Trophoblast cell (in vitro differentiated cells and primary cell): ENCODE measurements around the gene PPP4C.
A peak's percentile ranks its signal among the peaks of the same experiment; 100 is the strongest.

Source experiments
- DNase-seq, 2 donors: peaks; one replicate each; pipeline ENCODE4 v3.0.0-alpha.2; 2016
- H2AFZ ChIP-seq: 2 replicates; pipeline ENCODE4 v1.6.1; 2013; ENCODE audit warnings: low read length, moderate library complexity, mild to moderate bottlenecking; ENCODE audit not compliant: insufficient read depth, poor library complexity
- H2AK5ac ChIP-seq: 2 replicates; pipeline ENCODE4 v1.6.1; 2013; ENCODE audit warnings: mild to moderate bottlenecking, low read length
- H2BK120ac ChIP-seq: 2 replicates; pipeline ENCODE4 v1.6.1; 2013; ENCODE audit warnings: low read length, mild to moderate bottlenecking, moderate library complexity; ENCODE audit not compliant: insufficient read depth, poor library complexity
- H2BK12ac ChIP-seq: 2 replicates; pipeline ENCODE4 v1.6.1; 2013; ENCODE audit warnings: mild to moderate bottlenecking, low read length, moderate library complexity
- H2BK5ac ChIP-seq: 2 replicates; pipeline ENCODE4 v1.6.1; 2013; ENCODE audit warnings: low read length, low read depth, moderate library complexity, mild to moderate bottlenecking; ENCODE audit not compliant: poor library complexity
- H3K14ac ChIP-seq: 2 replicates; pipeline ENCODE4 v1.6.1; 2013; ENCODE audit warnings: mild to moderate bottlenecking, low read length
- H3K18ac ChIP-seq: 2 replicates; pipeline ENCODE4 v1.6.1; 2013; ENCODE audit warnings: mild to moderate bottlenecking, low read length
- H3K23ac ChIP-seq: 2 replicates; pipeline ENCODE4 v1.6.1; 2013; ENCODE audit warnings: low read length
- H3K27ac ChIP-seq: 2 replicates; pipeline ENCODE4 v1.5.1; 2013; ENCODE audit warnings: low read depth, mild to moderate bottlenecking, inconsistent platforms, low read length, moderate library complexity
- H3K27me3 ChIP-seq: 2 replicates; pipeline ENCODE4 v1.6.1; 2013; ENCODE audit warnings: inconsistent platforms, mild to moderate bottlenecking, low read length, moderate library complexity; ENCODE audit not compliant: insufficient read depth
- H3K36me3 ChIP-seq, 2 experiments: 1 replicate in 1 of 2; 2 replicates in 1 of 2; pipeline ENCODE4 v1.6.1; 2013; ENCODE audit warnings: low read length in 2 of 2, mild to moderate bottlenecking in 2 of 2, moderate library complexity in 1 of 2; ENCODE audit not compliant: insufficient read depth in 2 of 2, control insufficient read depth in 1 of 2
- H3K4ac ChIP-seq: 2 replicates; pipeline ENCODE4 v1.6.1; 2013; ENCODE audit warnings: low read depth, mild to moderate bottlenecking, low read length, moderate library complexity
- H3K4me1 ChIP-seq, 2 experiments: 1 replicate in 1 of 2; 2 replicates in 1 of 2; pipeline ENCODE4 v1.6.1; 2013; ENCODE audit warnings: low read length in 2 of 2, mild to moderate bottlenecking in 2 of 2, moderate library complexity in 1 of 2; ENCODE audit not compliant: insufficient read depth in 2 of 2, control insufficient read depth in 1 of 2
- H3K4me2 ChIP-seq: 2 replicates; pipeline ENCODE4 v1.6.1; 2013; ENCODE audit warnings: inconsistent platforms, mild to moderate bottlenecking, low read length, moderate library complexity
- H3K4me3 ChIP-seq: 2 replicates; pipeline ENCODE4 v1.5.1; 2013; ENCODE audit warnings: mild to moderate bottlenecking, low read depth, low read length, inconsistent platforms
- H3K79me1 ChIP-seq: one replicate; pipeline ENCODE4 v1.6.1; 2013; ENCODE audit warnings: low read length
- H3K79me2 ChIP-seq: 2 replicates; pipeline ENCODE4 v1.6.1; 2013; ENCODE audit warnings: low read length, mild to moderate bottlenecking; ENCODE audit not compliant: control insufficient read depth, insufficient read depth, poor library complexity
- H3K9ac ChIP-seq: 2 replicates; pipeline ENCODE4 v1.6.1; 2013; ENCODE audit warnings: mild to moderate bottlenecking, low read length
- H3K9me3 ChIP-seq: 2 replicates; pipeline ENCODE4 v1.6.1; 2013; ENCODE audit warnings: low read depth, mild to moderate bottlenecking, control low read depth, inconsistent platforms, low read length; ENCODE audit not compliant: insufficient read depth
- H4K12ac ChIP-seq: 2 replicates; pipeline ENCODE4 v1.6.1; 2013; ENCODE audit warnings: low read depth, mild to moderate bottlenecking, low read length, moderate library complexity
- H4K8ac ChIP-seq: 2 replicates; pipeline ENCODE4 v1.6.1; 2013; ENCODE audit warnings: low read depth, mild to moderate bottlenecking, low read length, moderate library complexity
- H4K91ac ChIP-seq: one replicate; pipeline ENCODE4 v1.6.1; 2013; ENCODE audit warnings: low read depth, mild to moderate bottlenecking, low read length, moderate library complexity
- WGBS: extraction: QIAGEN DNeasy Blood & Tissue Kit; methylation state at CpG from one replicate; pipeline ENCODE4 v1.1.7; 2013; ENCODE audit warnings: missing lambda C conversion rate; ENCODE audit not compliant: insufficient read length, insufficient coverage; ENCODE audit errors: extremely low coverage; 5-methylcytosine and 5-hydroxymethylcytosine counted together

PPP4C gene

DNA sequence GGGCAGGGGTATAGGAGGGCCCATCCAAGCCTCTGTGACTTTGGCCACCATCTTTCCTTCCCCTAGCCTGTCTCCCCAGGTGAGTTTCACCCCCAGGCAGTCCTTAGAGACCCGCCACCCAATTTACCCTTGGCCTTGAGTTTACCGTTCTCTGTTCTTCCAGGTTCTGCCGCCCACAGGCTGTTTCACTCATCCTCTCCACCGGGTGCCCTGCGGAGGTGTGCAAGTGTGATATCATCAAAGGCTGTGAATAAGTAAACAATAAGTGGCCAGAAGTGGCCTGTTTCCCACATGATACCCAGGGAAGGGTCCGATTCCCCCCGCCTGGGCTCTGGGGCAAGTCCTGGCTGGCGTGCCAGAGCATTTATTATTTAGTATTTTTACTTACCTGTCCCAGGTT is 29.6 kb upstream of the PPP4C start:
- H3K23ac ChIP-seq, result no peak overlapping the region
- H3K14ac ChIP-seq, result no peak overlapping the region
- no peak overlapping the region for H2AFZ ChIP-seq
- H3K79me1 ChIP-seq, result no peaks in the 10 kb centered on the region
- no peaks in the 10 kb centered on the region for H3K27me3 ChIP-seq
- H3K4me3 ChIP-seq, result no peak overlapping the region
- H3K4ac ChIP-seq, result no peak overlapping the region
- H4K91ac ChIP-seq, result no peak overlapping the region
- H3K4me2 ChIP-seq, result no peak overlapping the region
- no peak for DNase-seq
- H3K18ac ChIP-seq, result no peak overlapping the region
- WGBS, result no CpG with 5 or more reads among the region's 8 CpGs
- no peak overlapping the region for H2AK5ac ChIP-seq
- H2BK120ac ChIP-seq, result no peak overlapping the region
- no peak overlapping the region for H3K9ac ChIP-seq
- no peak overlapping the region for H3K27ac ChIP-seq
- H3K4me1 ChIP-seq, result no peaks in the 10 kb centered on the region
- no peak overlapping the region for H2BK12ac ChIP-seq
- H3K79me2 ChIP-seq, result no peaks in the 10 kb centered on the region
- no peaks in the 10 kb centered on the region for H3K36me3 ChIP-seq
- no peak overlapping the region for H2BK5ac ChIP-seq
- H3K9me3 ChIP-seq, result peaks cover 7% of the 10 kb centered on the region
- H4K8ac ChIP-seq, result no peak overlapping the region
- no peak overlapping the region for H4K12ac ChIP-seq

DNA sequence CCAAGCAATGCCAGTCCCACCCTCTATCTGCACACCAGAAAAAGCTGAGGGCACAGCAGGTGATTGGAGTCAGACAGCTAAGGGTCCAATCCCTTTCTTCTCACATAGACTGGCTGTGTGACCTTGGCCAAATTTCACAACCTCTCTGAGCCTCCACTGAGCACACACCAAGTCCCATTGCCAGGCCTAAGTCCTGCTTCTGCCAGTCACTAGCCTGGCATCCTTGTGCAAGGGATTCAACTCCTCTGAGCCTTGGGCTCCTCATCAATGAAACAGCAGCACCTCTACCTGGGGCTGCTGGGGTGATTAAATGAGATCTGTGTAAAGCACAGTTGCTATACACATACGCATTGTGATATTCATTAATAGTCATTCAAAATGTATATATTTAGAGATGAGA is 29.2 kb upstream of the PPP4C start:
- Histone ChIP-seq H3K27me3 (no peaks in the 10 kb centered on the region), H4K12ac (no peak overlapping the region), H3K18ac (no peak overlapping the region), H3K4me1 (peaks cover 0 to under 1% of the 10 kb centered on the region in 2 experiments), H3K36me3 (no peaks in the 10 kb centered on the region), H2BK120ac (no peak overlapping the region), H3K4me2 (no peak overlapping the region), H3K79me2 (no peaks in the 10 kb centered on the region), H4K8ac (no peak overlapping the region), H3K4ac (no peak overlapping the region), H2BK12ac (no peak overlapping the region), H3K9ac (no peak overlapping the region), H3K4me3 (no peak overlapping the region), H3K27ac (no peak overlapping the region), H2AK5ac (no peak overlapping the region), H2BK5ac (no peak overlapping the region), H3K79me1 (no peaks in the 10 kb centered on the region), H3K23ac (no peak overlapping the region), H4K91ac (no peak overlapping the region), H2AFZ (no peak overlapping the region), H3K9me3 (peaks cover 7% of the 10 kb centered on the region), H3K14ac (no peak overlapping the region)
- no CpG with 5 or more reads among the region's 1 CpG for WGBS
- no peak for DNase-seq

DNA sequence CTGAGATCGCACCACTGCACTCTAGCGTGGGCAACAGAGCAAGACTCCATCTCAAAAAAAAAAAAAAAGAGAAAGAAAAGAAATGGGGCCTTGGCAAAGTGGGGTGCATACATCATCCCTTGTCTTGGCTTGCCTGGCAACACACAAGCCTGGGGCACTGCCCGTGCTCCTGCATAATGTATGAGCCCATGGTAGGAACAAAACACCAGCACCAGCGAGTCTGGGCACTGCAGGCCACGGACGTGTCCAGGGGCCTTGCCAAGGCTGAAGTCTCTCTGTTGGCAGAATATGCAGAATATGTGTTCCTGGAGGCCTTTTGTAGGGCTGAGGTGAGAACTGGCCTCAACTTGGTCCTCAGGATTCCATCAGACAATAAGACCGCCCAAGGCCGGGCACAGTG is 25.9 kb upstream of the PPP4C start:
- Histone ChIP-seq H3K4me2 (no peak overlapping the region), H3K4me1 (peaks cover 3 to 14% of the 10 kb centered on the region in 2 experiments), H2AK5ac (no peak overlapping the region), H3K18ac (no peak overlapping the region), H3K4ac (no peak overlapping the region), H3K36me3 (no peaks in the 10 kb centered on the region), H3K79me2 (peaks cover 2% of the 10 kb centered on the region), H2BK120ac (no peak overlapping the region), H3K27ac (no peak overlapping the region), H2BK12ac (no peak overlapping the region), H2BK5ac (no peak overlapping the region), H4K91ac (no peak overlapping the region), H3K79me1 (peaks cover 5% of the 10 kb centered on the region), H4K8ac (no peak overlapping the region), H3K9ac (no peak overlapping the region), H3K4me3 (no peak overlapping the region), H3K14ac (no peak overlapping the region), H2AFZ (no peak overlapping the region), H3K27me3 (no peaks in the 10 kb centered on the region), H3K9me3 (peaks cover 7% of the 10 kb centered on the region), H4K12ac (no peak overlapping the region), H3K23ac (no peak overlapping the region)
- DNase-seq, result no peak
- WGBS, result no CpG with 5 or more reads among the region's 8 CpGs

DNA sequence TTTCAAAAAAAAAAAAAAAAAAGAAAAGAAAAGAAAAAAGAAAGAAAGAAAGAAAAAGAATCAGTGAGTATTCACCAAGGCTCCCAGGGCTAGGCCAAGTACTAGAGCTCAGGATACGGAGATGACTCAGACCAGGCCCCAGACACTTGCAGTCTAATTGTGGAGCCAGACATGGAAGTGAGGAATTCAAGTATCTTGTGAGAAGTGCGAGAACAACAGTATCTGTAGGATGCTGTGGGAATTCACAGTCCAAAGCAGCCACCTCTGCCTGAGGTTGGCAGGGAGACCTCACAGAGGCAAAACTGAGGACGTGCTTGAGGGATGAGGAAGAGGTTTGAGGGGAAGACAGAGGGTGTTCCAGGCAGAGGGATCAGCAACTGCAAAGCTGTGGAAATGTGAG is 24.3 kb upstream of the PPP4C start:
- no peaks in the 10 kb centered on the region for H3K27me3 ChIP-seq
- no peaks in the 10 kb centered on the region for H3K36me3 ChIP-seq
- no peak overlapping the region for H2BK5ac ChIP-seq
- H2AFZ ChIP-seq, result no peak overlapping the region
- H3K79me1 ChIP-seq, result peaks cover 5% of the 10 kb centered on the region
- H3K4me3 ChIP-seq, result no peak overlapping the region
- H3K23ac ChIP-seq, result no peak overlapping the region
- no peak overlapping the region for H2BK120ac ChIP-seq
- H4K8ac ChIP-seq, result no peak overlapping the region
- H3K4me2 ChIP-seq, result no peak overlapping the region
- no peak overlapping the region for H3K4ac ChIP-seq
- no peak for DNase-seq
- H4K91ac ChIP-seq, result no peak overlapping the region
- no peak overlapping the region for H3K14ac ChIP-seq
- H3K9me3 ChIP-seq, result peaks cover 3% of the 10 kb centered on the region
- peaks cover 3 to 14% of the 10 kb centered on the region in 2 experiments for H3K4me1 ChIP-seq
- peak overlapping the region; percentile 22 for H3K27ac ChIP-seq
- H3K18ac ChIP-seq, result no peak overlapping the region
- no peak overlapping the region for H2AK5ac ChIP-seq
- peaks cover 2% of the 10 kb centered on the region for H3K79me2 ChIP-seq
- no peak overlapping the region for H3K9ac ChIP-seq
- no peak overlapping the region for H4K12ac ChIP-seq
- WGBS, result no CpG with 5 or more reads among the region's 3 CpGs
- no peak overlapping the region for H2BK12ac ChIP-seq
